Testis (tissue), 2 donors: ENCODE measurements around the gene TMIGD2.

ENCODE experiments used
- CTCF ChIP-seq, 3 experiments: fragments of 450-650 bp in 2 of 3; fragments of 200-600 bp in 1 of 3; sonication (generic) in 1 of 3; IDR thresholded peaks; one replicate each; pipeline ENCODE4 v1.5.1; 2016 to 2019; ENCODE audit warnings: antibody characterized with exemption in 3 of 3, mild to moderate bottlenecking in 2 of 3, moderate library complexity in 1 of 3
- POLR2A ChIP-seq: fragments of 450-650 bp; IDR thresholded peaks from one replicate; pipeline ENCODE4 v1.6.1; 2017; ENCODE audit warnings: antibody characterized with exemption, mild to moderate bottlenecking, moderate library complexity

DNA sequence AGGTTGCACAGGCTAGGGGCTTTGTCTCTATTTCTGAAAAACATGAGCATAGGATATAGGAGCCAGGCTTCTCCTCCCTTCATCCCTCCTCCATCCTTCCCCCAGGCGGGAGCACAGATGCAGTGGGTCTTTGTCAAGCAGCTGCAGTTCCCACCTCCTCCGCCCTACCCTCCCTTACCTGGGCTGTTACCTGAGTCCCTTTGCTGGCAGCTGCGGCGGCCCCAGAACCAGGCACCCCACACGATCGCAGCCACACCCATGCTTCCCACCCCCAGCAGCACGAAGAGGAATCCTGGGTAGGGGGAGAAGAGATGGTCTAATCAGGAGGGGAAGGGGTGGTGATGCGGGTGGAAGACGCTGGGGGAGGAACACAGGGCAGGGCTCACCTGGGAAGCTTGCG, 7.8 kb downstream of the TMIGD2 start:
- TF ChIP-seq CTCF (IDR thresholded peaks at IDR 0.05) (no peak), POLR2A (no peak)
